Measurements from ENCODE around the gene SERINC1. TPM values are rescaled to one million over a fixed set of nuclear protein-coding genes. Genes with fewer than 3 reads are reported as not detected.
A peak's percentile ranks its signal among the peaks of the same experiment; 100 is the strongest.

SERINC1 gene
- total RNA-seq, 1 experiment from 2014 or later = 149 TPM

- no peak for DNase-seq (ENCODE audit: low spot score)
Measured at GRCh38 chr6:122432816-122433215, 38.8 kb downstream of the SERINC1 start.

GRCh38 chr6:122431780-122432179 lies 39.8 kb downstream of the SERINC1 start:
- DNase-seq (ENCODE audit: low spot score) = no peak

GRCh38 chr6:122429323-122429722 lies 42.3 kb downstream of the SERINC1 start:
- DNase-seq (ENCODE audit: low spot score) = no peak

GRCh38 chr6:122428781-122429180 lies 42.8 kb downstream of the SERINC1 start:
- DNase-seq (ENCODE audit: low spot score) = no peak

GRCh38 chr6:122426597-122426996 lies 45.0 kb downstream of the SERINC1 start:
- no peak for DNase-seq (ENCODE audit: low spot score)

- no peak for DNase-seq (ENCODE audit: low spot score)
Measured at GRCh38 chr6:122423734-122424133, 47.9 kb downstream of the SERINC1 start.

GRCh38 chr6:122422614-122423267 lies 48.9 kb downstream of the SERINC1 start:
- DNase-seq (ENCODE audit: low spot score) = no peak

DNA sequence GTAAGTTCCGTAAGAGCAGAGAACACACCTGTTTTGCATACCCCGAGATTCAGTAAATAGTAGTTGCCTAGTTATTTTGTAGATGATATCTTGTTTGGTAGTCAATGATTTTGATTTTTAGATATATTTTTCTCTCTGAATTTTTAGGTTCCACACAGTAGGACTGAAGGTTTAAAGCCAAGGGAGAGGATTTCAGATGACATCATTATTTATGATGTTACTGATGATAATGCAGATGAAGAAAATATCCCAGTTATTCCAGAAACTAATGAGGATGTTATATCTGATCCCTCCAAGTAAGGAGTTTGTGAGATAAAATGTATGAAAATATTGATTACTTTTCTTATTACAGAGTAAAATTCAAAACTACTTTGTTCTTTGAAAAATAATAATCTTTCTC lies 49.6 kb downstream of the SERINC1 start:
- no peak for DNase-seq (ENCODE audit: low spot score)

DNA sequence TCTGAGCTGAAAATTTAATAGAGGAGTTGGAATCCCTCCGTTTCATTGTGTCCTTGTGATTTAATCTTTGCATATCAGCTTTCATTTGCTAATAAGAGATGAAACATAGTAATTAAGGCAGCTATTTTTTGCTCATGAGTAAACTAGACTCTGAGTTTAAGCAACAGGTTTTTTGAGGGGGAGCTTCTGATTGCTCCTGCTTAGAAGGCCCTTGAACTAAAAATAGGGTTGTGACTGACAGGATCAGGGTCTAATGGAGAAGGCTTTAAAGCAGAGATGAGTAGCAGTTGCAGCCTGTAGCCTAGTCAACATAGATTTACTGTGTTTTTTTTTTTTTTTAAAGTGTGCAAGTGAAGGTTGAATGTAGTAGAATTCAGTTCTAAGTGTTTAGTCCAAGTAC lies 54.8 kb downstream of the SERINC1 start:
- DNase-seq (ENCODE audit: low spot score) = no peak

DNA sequence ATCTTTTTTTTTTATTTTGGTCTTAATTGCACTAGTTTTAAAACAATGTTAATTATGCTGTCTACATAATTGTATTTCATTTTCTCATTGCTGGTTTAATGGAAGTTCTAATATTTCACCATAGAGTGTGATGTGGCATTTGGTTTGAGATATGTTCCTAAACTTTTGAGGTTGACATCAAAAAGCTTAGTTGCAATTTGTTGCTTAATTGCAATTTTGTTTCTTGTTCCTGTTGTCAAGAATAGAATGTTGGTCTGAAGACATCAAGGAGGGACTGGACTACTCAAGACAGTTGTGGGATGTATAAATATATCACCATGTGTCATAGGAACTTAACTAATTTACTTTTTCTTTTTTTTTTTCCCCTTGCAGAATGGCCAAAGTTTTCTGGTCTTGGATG lies 59.6 kb downstream of the SERINC1 start:
- no peak for DNase-seq (ENCODE audit: low spot score)

DNA sequence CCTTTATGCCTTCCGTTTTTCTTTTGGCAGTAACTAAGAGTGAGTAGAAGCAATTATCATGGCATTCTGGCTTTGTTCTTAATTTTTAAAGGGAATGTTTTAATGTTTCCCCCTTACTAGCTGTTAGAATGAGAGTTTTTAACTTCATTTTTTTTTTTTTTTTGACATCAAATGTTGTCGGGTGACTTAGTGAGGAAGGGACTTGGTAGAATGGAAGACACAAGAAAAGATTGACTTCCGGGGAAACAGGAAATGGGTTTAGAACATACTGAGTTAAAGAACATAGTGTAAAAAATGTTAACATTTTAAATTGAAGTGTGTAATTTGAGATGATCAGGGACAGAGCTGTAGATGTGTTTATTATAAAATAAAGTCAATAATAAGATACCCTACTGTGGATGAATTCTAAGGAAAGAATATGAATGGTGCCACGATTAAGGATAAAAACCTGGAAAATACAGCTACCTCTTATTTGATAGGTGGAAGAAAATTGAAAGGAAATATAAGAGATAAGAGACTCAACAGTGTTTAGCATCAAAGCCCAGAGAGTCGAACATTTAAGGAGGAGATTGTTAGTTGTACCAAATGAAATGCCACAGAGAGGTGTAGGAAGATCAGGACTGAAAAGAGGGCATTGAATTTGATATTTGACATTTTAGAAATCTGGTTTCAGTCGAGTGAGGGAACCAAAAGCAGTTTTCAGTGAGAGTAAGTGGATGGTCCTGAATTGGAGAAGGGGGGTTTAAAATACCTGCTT lies 62.7 kb downstream of the SERINC1 start:
- DNase-seq (ENCODE audit: low spot score) = no peak

- no peak for DNase-seq (ENCODE audit: low spot score)
Measured at GRCh38 chr6:122408240-122408639, 63.4 kb downstream of the SERINC1 start.

- DNase-seq (ENCODE audit: low spot score) = no peak
Measured at GRCh38 chr6:122407712-122408111, 63.9 kb downstream of the SERINC1 start.

GRCh38 chr6:122406187-122406586 lies 65.4 kb downstream of the SERINC1 start:
- DNase-seq (ENCODE audit: low spot score) = no peak

DNA sequence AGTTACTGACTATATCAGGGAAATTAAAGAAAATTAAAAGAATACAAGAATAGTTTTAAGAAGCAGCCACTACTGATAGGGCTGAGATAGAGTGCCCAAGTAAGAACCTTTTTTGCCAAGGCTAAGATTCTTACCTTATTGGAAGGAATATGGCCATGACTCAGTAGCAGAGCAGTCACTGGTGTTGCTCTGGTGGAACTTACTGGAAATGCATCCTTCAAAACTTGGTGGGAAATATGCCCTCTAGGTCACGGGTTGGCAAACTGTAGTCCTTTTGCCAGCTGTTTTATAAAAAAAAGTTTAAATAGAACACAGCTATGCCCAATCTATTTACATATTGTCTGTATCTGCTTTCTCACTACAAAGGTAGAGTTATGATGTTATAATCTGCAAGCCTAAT lies 66.2 kb downstream of the SERINC1 start:
- no peak for DNase-seq (ENCODE audit: low spot score)

GRCh38 chr6:122404444-122404843 lies 67.2 kb downstream of the SERINC1 start:
- no peak for DNase-seq (ENCODE audit: low spot score)

DNA sequence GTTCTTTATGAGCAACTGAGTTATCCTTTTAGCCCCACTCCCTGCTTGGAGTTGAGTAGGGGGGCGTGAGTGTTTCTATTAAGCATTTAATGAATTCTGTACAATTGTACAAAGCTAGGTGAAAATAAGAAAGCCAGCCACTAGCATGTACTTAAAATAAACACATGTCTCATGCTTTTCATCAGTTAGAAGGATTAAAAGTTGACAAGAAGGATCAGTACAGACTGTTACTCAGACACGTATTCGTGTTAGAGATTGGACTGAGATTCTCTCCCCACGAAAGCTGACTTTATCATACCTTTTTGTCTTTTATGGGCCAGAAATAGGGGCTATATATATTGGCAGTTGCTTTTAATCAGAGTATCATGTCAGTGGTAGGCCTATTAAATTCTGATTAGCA lies 70.5 kb downstream of the SERINC1 start:
- no peak for DNase-seq (ENCODE audit: low spot score)

DNA sequence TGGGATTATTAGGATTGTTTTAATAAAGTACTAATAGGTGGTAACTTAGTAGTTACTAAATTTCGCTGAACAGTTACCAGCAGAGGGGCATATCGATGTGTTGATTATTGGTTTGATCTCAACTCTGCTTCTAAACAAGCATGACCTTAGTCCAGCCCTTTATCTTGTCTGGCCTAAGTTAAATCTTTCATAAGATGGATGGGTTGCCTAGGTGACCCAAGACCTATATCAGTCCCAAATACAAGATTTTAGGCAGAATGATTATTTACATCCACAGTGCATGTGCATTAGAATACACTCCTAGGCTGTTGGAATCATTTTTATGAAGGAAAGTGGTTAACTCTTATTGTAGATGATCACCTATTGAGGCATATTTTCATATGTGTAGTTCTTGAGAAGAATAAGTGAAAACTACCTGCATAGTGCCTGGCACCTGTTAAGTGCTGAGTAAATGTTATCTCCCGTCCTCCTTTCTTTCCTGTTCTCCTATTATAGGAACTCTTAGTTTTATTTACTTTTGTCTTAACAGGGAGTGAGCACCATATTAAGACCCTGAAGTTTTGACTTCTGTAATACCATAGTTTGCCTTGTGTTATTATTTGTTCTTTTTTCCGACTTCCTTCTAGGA lies 71.0 kb downstream of the SERINC1 start:
- no peak for DNase-seq (ENCODE audit: low spot score)

DNA sequence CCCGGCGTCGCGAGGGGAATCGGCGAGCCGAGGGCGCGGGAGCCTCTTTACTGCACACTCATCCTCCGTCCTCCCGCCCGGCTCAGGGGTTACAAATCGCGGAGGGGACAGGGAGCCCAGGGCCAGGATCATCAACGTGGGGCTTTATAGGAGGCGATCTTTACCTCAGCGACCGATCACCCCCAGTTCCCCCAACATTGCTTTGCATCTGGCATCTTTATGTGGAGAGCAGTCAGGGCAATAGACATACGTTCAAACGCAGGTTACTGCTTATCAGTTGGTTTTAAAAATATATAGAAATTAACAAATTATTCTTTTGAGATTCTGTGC lies 71.5 kb downstream of the SERINC1 start:
- no peak for DNase-seq (ENCODE audit: low spot score)

DNA sequence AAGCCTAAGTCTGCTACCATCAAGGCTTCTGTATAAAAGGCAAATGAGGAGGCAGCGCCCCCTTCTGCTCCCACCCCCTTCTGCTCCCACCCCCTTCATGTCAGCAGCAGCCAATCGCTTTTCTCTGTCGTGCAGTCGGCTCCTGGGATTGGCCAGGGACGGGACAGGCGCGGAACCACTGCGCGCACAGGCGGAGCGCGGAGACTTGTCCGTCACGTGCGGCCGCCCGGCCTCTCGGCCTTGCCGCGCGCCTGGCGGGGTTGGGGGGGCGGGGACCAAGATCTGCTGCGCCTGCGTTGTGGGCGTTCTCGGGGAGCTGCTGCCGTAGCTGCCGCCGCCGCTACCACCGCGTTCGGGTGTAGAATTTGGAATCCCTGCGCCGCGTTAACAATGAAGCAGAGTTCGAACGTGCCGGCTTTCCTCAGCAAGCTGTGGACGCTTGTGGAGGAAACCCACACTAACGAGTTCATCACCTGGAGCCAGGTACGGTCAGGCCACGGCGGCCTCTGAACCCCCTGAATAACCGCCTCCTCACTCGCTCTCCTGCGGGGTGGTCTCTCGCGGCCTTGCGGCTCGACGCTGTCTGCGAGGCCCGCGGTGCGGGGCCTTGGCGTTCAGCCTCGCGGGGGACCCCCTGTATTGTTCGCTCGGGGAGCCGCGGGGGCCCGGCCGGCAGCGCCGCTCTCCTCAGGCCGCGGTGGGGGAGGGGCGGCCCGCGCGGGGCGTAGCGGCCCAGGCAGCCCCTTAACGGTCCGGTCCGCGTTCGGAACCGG lies 72.1 kb downstream of the SERINC1 start, which contains the start of gene HSF2:
Gene HSF2 (plus strand): TSS at position 305 of the 773 bp plus-strand sequence. CDS start 86 bp downstream, at position 391.
- peak; percentile 94 for DNase-seq (ENCODE audit: low spot score)

- no peak for DNase-seq (ENCODE audit: low spot score)
Measured at GRCh38 chr6:122399055-122399347, 72.6 kb downstream of the SERINC1 start.

DNA sequence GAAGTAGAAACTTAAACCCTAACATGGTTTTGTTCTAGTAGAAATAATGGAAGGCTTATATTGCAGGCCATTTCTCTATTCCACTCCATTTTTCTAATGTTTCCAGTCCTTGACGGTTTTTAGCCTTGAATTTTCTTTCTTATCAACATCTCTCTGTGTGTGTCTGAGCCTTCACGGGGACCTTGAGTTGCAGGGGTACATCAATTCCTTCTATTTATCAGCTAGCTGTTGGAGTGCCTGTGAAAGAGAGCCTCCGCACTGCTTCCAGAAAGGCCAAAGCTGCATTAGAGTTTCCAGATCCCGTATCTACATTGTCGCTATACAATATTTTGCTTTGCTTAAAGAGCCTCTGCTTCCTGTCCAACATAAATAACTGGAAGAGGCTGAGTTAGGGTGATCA lies 77.6 kb downstream of the SERINC1 start:
- no peak for DNase-seq (ENCODE audit: low spot score)
